CD4-positive, alpha-beta T cell (primary cell): ENCODE measurements around the gene SLC17A4. TPM values are rescaled to one million over a fixed set of nuclear protein-coding genes. Genes with fewer than 3 reads are reported as not detected.

Experiments
- ATAC-seq: fragments of 200-7000 bp; cut with Tn5 transposase; one replicate; pipeline ENCODE4 v1.10.0; 2022; ENCODE audit warnings: mild to moderate bottlenecking; ENCODE audit not compliant: poor library complexity
- CTCF ChIA-PET: fragments of 350-600 bp; sonication (Branson Sonifier 250); formaldehyde crosslinking; loops from one replicate; lab custom pipeline; 2021; ENCODE audit warnings: antibody characterized with exemption, inconsistent platforms; lab: Charles Lee
- POLR2A ChIA-PET: fragments of 350-600 bp; sonication (Branson Sonifier 250); formaldehyde crosslinking; loops from one replicate; lab custom pipeline; 2021; ENCODE audit warnings: antibody characterized with exemption, inconsistent platforms; lab: Charles Lee
- DNase-seq, 14 experiments: peaks; one replicate each; pipeline ENCODE4 v3.0.0-alpha.2; 2013 to 2020; ENCODE audit warnings: mixed read lengths in 2 of 14
- H3K27ac ChIP-seq, 2 donors: one replicate each; pipeline versions ENCODE4 v1.5.1 to v1.7.0; 2013; ENCODE audit warnings: low read length in 2 of 2, low read depth in 1 of 2, mild to moderate bottlenecking in 1 of 2
- H3K27me3 ChIP-seq, 2 experiments: 1 replicate in 1 of 2; 2 replicates in 1 of 2; pipeline versions ENCODE4 v1.6.1 to v1.7.0; 2013; ENCODE audit warnings: low read length in 2 of 2, control low read depth in 1 of 2, mild to moderate bottlenecking in 1 of 2, moderate library complexity in 1 of 2; ENCODE audit not compliant: insufficient read depth in 2 of 2, control insufficient read depth in 1 of 2
- H3K36me3 ChIP-seq: one replicate; pipeline ENCODE4 v1.6.1; 2013; ENCODE audit warnings: low read length, control low read depth; ENCODE audit not compliant: insufficient read depth
- H3K4me1 ChIP-seq: one replicate; pipeline ENCODE4 v1.6.1; 2013; ENCODE audit warnings: low read length, control low read depth; ENCODE audit not compliant: insufficient read depth
- H3K4me3 ChIP-seq: one replicate; pipeline ENCODE4 v1.5.1; 2013; ENCODE audit warnings: mild to moderate bottlenecking, low read length, moderate library complexity
- H3K9me3 ChIP-seq, 2 experiments: 1 replicate in 1 of 2; 2 replicates in 1 of 2; pipeline versions ENCODE4 v1.6.1 to v1.7.0; 2013; ENCODE audit warnings: low read length in 2 of 2, mild to moderate bottlenecking in 2 of 2, control low read depth in 1 of 2, moderate library complexity in 1 of 2; ENCODE audit not compliant: control insufficient read depth in 1 of 2, insufficient read depth in 1 of 2
- H3K27ac Mint-ChIP-seq: one replicate; pipeline ENCODE4 v1.8.0; 2020; ENCODE audit warnings: mixed read lengths
- H3K27me3 Mint-ChIP-seq: one replicate; pipeline ENCODE4 v1.8.0; 2021; ENCODE audit warnings: mixed read lengths
- H3K36me3 Mint-ChIP-seq: one replicate; pipeline ENCODE4 v1.8.0; 2021; ENCODE audit warnings: low read depth, mixed read lengths
- H3K4me1 Mint-ChIP-seq: one replicate; pipeline ENCODE4 v1.8.0; 2021; ENCODE audit warnings: low read depth, mixed read lengths
- H3K4me3 Mint-ChIP-seq: one replicate; pipeline ENCODE4 v1.8.0; 2020; ENCODE audit warnings: mild to moderate bottlenecking, mixed read lengths
- H3K9me3 Mint-ChIP-seq: one replicate; pipeline ENCODE4 v1.8.0; 2020; ENCODE audit warnings: mixed read lengths
- intact Hi-C, 2 experiments: fragments of 100-400 bp; cut with DNase I in 1 of 2; cut with micrococcal nuclease in 1 of 2; formaldehyde crosslinking; loops; one replicate each; pipeline versions ENCODE4 v1.15.1 to v1.9.0; 2023 to 2025; cut with DNase I, micrococcal nuclease
- total RNA-seq, 174 experiments: library from RNA in 2 of 174; stranded (reverse) in 2 of 174; gene quantifications; one replicate each; pipeline ENCODE4 v1.2.3 and lab custom pipeline; 2021 to 2026
- TF ChIP-seq, protein P1 (sequence below): fragments of 200-600 bp; IDR thresholded peaks from one replicate; pipeline ENCODE4 v1.8.0; 2022; ENCODE audit warnings: antibody characterized with exemption, mild to moderate bottlenecking

SLC17A4 gene
- total RNA-seq, 2 experiments from 2014 or later: not detected

DNA sequence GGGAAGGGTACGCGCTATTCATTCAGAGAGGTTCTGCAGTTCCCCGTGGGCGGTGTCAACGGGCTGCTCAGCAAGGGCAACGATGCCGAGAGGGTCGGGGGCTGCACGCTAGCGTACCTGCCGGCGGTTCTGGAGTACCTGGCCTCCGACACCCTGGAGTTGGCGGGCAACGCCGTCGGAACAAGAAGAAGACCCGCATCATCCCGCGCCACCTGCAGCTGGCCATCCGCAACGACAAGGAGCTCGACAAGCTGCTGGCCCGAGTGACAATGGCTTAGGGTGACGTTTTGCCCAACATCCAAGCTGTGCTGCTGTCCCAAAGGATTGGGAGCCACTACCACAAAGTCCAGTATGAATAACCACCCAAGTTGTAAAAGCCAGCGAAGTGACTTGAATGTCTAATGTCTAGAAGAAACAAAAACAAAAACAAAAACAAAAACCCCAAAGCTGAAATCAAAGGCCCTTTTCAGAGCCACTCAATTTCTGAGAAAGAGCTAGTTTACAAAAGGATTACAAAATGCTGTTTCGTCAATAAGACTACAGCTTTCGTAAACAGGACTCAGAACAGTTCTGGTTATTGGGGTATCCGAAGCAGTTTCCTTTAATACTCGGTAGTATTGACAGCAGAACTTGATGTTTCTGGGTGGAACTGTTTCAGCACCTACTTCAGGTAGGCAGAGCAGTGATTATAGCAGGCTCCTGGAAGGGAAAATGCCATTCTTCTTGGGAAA, 21.9 kb upstream of the SLC17A4 start:
- DNase-seq: no peak
- CTCF ChIA-PET: no interaction called here
- H3K36me3 ChIP-seq: no peaks in the 10 kb centered on the region

DNA sequence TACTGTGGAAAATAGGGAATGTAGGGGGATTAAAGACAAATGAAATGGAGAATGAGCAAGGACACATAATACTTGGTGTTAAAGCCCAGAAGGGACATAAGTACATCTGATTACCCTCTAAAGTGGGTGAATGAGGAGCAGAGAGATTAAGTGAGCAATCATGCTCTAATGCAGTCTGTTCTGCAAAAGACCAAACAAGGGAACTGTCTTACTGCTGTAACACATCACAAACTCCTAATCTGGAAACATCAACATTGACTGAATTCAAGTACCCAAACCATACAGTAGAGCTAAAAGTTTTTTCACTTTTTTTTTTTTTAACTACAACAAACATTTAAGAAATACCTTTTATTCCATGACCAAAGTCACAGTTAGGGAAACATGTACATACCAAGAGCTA, 19.3 kb upstream of the SLC17A4 start:
- peaks cover 76% of the 10 kb centered on the region for H3K27me3 Mint-ChIP-seq

More for the DNA sequence above, 21.9 kb upstream of the SLC17A4 start:
- Histone ChIP-seq H3K9me3 (peaks cover 8 to 10% of the 10 kb centered on the region in 2 experiments), H3K4me3 (no peak overlapping the region), H3K27ac (no peak overlapping the region), H3K27me3 (peaks cover 14 to 42% of the 10 kb centered on the region in 2 experiments), H3K4me1 (no peaks in the 10 kb centered on the region)
- Mint-ChIP-seq H3K27ac (no peak overlapping the region), H3K36me3 (peaks cover 4% of the 10 kb centered on the region), H3K4me3 (no peak overlapping the region), H3K27me3 (peaks cover 86% of the 10 kb centered on the region), H3K4me1 (no peaks in the 10 kb centered on the region), H3K9me3 (peaks cover 3% of the 10 kb centered on the region)
- no peak for ATAC-seq
- TF ChIP-seq, protein P1, sequence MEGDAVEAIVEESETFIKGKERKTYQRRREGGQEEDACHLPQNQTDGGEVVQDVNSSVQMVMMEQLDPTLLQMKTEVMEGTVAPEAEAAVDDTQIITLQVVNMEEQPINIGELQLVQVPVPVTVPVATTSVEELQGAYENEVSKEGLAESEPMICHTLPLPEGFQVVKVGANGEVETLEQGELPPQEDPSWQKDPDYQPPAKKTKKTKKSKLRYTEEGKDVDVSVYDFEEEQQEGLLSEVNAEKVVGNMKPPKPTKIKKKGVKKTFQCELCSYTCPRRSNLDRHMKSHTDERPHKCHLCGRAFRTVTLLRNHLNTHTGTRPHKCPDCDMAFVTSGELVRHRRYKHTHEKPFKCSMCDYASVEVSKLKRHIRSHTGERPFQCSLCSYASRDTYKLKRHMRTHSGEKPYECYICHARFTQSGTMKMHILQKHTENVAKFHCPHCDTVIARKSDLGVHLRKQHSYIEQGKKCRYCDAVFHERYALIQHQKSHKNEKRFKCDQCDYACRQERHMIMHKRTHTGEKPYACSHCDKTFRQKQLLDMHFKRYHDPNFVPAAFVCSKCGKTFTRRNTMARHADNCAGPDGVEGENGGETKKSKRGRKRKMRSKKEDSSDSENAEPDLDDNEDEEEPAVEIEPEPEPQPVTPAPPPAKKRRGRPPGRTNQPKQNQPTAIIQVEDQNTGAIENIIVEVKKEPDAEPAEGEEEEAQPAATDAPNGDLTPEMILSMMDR: no peak
- intact Hi-C loops: no loop called here
- POLR2A ChIA-PET: interaction anchor here (0.5 kb wide), 1 partner anchor 76 kb away, joined by 4 read pairs; no protein-coding TSS in a partner anchor

DNA sequence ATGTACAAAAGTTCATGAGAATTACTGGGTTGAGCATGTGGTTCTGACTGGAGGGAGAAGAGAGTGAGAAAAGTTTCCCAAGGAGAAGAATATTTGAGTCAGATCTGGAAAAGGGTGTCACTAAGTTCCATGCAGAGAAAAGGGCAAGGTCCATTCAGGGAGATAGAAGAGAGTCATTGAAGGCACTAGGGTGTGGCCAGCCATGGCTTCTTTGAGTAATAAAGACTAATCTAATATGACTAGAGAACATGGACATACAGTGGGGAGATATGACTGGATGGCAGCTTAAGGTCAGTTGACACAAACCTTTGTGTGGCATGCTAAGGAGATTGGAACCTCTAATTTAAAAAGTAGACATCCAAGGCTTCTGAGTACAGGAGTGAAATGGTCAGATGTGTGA, 10.7 kb upstream of the SLC17A4 start:
- Histone ChIP-seq H3K36me3 (no peaks in the 10 kb centered on the region), H3K9me3 (peaks cover 0 to 3% of the 10 kb centered on the region in 2 experiments), H3K27me3 (peaks cover 0 to 3% of the 10 kb centered on the region in 2 experiments), H3K4me3 (no peak overlapping the region), H3K4me1 (no peaks in the 10 kb centered on the region), H3K27ac (no peak overlapping the region)
- no peak overlapping the region for H3K27ac Mint-ChIP-seq
- ChIA-PET CTCF (no interaction called here), POLR2A (no interaction called here)
- no peak for ATAC-seq
- no peak overlapping the region for H3K4me3 Mint-ChIP-seq
- intact Hi-C loops: no loop called here
- no peak for DNase-seq
- no peaks in the 10 kb centered on the region for H3K4me1 Mint-ChIP-seq
- peaks cover 4% of the 10 kb centered on the region for H3K27me3 Mint-ChIP-seq
- no peaks in the 10 kb centered on the region for H3K36me3 Mint-ChIP-seq
- H3K9me3 Mint-ChIP-seq: no peaks in the 10 kb centered on the region
- TF ChIP-seq, protein P1: no peak

More for the DNA sequence above, 19.3 kb upstream of the SLC17A4 start:
- ChIA-PET CTCF (no interaction called here), POLR2A (no interaction called here)
- TF ChIP-seq, protein P1: no peak
- ATAC-seq (no peak), DNase-seq (no peak)
- Mint-ChIP-seq H3K36me3 (peaks cover 4% of the 10 kb centered on the region), H3K4me1 (no peaks in the 10 kb centered on the region), H3K9me3 (peaks cover 3% of the 10 kb centered on the region), H3K27ac (no peak overlapping the region), H3K4me3 (no peak overlapping the region)
- Histone ChIP-seq H3K27me3 (peaks cover 14 to 38% of the 10 kb centered on the region in 2 experiments), H3K4me3 (no peak overlapping the region), H3K4me1 (no peaks in the 10 kb centered on the region), H3K36me3 (no peaks in the 10 kb centered on the region), H3K27ac (no peak overlapping the region), H3K9me3 (peaks cover 8 to 15% of the 10 kb centered on the region in 2 experiments)
- intact Hi-C loops: no loop called here
